NAMALWA (cell line): ENCODE data around the gene OR1J4.
"Not testable (repeated sequence)": the region's sequence is repeated elsewhere in the genome, so short reads cannot be mapped to it uniquely, and the experiment has no call there.

Source experiments
- DNase-seq: peaks from one replicate; pipeline ENCODE4 v3.0.0-alpha.2; 2015; ENCODE audit warnings: low spot score

Gene OR1J4, protein sequence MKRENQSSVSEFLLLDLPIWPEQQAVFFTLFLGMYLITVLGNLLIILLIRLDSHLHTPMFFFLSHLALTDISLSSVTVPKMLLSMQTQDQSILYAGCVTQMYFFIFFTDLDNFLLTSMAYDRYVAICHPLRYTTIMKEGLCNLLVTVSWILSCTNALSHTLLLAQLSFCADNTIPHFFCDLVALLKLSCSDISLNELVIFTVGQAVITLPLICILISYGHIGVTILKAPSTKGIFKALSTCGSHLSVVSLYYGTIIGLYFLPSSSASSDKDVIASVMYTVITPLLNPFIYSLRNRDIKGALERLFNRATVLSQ

DNA sequence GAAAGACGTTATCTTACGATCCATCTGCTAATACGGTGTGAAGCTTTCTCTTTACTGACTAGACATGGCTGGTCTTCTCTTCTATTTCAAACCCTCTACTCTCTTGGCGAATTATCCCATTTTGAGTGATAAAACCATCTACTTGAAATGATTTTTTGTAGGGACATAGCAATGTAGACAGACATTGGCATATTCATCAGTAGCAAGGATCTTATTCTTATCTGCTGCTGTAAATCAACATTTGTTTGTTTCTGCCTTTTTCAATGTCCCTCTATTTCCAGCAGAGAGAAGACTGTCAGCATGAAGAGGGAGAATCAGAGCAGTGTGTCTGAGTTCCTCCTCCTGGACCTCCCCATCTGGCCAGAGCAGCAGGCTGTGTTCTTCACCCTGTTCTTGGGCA is at the start of gene OR1J4:
TSS of gene OR1J4 (plus strand) at position 301 of the 400 bp plus-strand sequence. CDS start at position 301, 0 bp downstream.
- DNase-seq, result no peak

DNA sequence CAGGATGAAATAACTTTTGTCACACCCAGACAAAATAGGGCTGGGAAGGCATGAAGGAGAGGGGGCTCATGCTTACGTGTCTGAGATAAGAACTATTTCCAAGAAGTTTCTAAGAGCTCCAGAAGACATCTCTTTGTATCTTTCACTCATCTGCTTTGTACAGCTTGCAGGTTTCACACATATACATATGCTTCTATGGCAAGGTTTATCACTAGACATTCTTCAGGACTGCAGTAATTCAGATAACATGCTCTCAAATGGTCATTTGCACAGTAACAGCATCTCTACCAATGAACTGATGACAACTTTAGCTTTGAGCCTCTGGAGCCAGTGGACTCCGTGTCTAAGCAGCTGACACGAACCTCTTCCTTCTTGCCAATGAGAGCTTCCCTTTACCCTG is 44.4 kb upstream of the OR1J4 start:
- DNase-seq, result no peak

DNA sequence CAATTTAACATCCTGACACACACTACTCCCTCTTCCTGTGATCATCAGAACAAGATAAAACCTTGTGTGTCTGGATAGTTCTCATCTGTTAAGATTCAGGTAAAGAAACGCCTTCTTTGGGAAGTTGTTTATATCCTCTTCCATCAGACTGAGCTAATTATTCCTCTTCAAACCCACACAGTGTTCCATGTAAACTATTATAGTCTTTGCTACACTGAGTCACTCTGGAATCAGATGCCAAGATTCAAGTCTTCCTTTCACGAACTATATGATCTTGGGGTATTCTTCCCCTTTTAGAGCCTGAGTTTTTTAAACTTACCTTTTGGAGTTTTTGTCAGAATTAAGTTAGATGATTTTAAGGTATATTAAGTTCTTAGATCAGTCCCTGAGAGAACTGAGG is 43.2 kb upstream of the OR1J4 start:
- no peak for DNase-seq

DNA sequence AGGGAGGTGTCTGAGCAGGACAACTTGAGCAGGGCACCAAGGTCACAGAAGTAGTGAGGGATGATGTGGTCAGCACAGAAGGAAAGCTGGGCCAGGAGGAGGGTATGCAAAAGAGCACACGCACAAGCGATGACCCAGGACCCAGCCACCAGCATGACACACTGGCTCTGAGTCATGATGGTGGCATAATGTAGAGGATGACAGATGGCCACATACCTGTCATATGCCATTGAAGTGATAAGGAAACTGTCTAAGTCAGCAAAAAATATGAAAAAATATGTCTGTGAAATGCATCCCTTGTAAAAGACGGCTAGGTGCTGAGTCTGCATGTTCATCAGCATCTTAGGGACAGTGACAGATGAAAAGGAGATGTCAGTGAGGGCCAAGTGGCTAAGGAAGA is 41.6 kb upstream of the OR1J4 start:
- DNase-seq, result no peak

DNA sequence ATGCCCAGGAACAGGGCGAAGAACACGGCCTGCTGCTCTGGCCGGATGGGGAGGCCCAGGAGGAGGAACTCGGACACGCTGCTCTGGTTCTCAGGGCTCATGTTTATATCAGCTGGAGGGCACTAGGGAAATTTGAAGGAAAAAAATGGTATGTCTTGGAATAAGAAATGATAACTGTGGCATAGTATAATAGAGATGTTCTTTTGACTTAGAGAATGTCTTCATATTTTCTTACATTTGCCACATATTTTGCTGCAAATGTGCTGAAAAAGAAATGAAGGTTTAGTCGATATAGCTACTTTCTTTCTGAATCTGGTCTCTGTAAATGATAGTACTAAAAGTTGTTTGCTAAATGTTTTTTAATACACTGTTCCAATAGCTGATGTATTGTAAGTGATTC is 41.1 kb upstream of the OR1J4 start, which contains the start of gene OR1J1:
TSS of gene OR1J1 (minus strand) at position 101 of the 400 bp plus-strand sequence. CDS start at position 101, 0 bp downstream.
- no peak for DNase-seq

DNA sequence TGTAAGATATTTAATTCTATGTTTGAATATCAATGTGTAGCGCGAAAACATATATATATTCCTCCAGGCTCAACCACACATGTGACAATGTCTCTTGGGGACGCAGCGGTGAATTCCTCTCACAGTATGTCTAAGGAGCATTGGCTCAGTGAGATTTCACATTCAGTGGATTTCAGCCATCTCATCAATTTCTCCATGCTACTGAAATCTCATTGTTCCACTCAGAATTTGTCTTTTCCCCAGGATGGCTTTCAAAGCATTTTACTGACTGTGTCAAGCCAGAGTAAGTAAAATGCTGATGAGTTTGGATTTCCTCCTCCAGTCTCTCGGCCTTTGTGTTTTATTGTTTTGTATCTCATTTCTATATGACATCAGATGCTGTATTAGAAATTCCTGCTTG is 39.9 kb upstream of the OR1J4 start:
- no peak for DNase-seq

DNA sequence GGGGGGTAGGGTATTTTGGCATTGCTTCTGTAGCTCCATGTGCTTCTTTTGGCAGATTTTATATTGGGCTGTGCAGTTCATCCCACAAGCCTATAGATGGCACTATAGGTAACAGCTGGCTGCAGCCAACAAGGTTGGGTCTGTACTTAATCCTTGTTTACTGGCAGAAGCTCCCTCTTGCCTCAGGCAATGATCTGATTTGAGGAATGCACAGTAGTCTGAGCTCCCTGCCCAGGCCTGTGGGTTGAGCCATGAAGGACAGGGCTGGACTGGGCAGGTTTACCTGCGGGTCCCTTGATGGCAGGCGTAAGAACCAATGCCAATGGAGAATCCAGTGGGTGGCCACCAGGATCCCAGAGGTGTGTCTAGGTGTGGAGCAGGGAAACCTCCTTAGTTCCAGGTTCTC is 20.1 kb upstream of the OR1J4 start:
- peak; percentile 62 for DNase-seq

DNA sequence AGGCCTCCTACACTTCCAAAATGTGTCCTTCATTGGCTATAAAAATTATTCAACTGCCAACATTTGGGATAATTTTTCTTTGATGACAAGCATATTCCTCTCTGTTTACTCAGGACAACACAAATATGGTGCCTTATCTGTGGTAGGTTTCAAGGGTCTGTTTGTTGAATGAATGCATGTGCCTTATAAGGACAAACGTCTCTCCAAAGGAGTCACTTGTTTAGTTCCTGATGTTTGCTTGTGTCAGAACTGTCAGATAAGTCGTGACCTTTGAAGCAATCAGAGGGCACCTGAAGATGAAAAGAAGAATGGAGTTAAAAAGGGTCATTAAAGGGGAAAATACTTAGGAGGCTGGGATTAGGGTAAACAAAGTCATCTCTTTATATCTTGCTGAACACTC is 12.0 kb upstream of the OR1J4 start:
- DNase-seq, result no peak

DNA sequence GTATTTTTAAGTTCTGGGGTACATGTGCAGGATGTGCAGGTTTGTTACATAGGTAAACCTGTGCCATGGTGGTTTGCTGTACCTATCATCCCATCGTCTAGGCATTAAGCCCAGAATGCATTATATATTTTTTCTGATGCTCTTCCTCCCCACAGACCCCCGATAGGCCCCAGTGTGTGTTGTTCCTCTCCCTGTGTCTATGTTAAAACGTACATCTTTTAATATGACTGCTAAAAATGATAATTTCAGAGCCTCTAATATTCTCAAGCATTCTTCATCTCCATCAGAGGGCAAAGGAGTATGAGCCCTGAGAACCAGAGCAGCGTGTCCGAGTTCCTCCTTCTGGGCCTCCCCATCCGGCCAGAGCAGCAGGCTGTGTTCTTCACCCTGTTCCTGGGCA is 8.4 kb upstream of the OR1J4 start, which contains the start of gene OR1J2:
TSS of gene OR1J2 (plus strand) at position 301 of the 400 bp plus-strand sequence. CDS start at position 301, 0 bp downstream.
- no peak for DNase-seq

DNA sequence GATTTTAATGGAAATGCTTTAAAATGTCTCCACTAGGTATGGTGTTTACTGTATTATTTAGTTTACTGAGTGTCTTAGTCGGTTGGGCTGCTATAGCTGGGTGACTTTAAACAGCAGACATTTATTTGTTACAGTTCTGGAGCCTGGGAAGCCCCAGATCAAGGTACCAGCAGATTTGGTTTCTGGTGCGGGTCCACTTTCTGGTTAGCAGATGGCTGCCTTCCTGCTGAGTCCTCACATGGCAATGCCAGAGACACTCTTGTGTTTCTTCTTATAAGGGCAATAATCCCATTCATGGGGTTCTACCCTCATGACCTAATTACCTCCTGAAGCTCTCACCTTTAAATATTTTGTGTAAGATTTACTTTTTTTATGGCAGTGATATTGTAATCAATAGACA is 715 bp upstream of the OR1J4 start:
- no peak for DNase-seq

DNA sequence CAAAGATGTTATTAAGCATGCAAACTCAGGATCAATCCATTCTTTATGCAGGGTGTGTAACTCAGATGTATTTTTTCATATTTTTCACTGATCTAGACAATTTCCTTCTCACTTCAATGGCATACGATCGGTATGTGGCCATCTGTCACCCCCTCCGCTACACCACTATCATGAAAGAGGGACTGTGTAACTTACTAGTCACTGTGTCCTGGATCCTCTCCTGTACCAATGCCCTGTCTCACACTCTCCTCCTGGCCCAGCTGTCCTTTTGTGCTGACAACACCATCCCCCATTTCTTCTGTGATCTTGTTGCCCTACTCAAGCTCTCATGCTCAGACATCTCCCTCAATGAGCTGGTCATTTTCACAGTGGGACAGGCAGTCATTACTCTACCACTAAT is 435 bp downstream of the OR1J4 start:
- no peak for DNase-seq

DNA sequence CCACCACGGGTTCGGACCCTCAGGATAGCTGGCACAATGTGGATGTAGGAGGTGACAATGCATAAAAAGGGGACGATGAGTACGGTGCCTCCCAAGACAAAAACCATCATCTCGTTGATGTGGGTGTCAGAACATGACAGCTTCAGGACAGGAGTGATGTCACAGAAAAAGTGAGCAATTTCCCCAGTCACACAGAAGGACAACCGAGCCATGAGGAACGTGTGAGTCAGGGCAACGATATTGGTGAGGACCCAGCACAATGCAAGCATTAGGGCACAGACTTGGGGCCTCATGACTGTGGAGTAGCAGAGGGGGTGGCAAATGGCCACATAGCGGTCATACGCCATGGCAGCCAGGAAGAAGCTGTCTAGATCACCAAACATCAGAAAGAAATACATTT is 7.7 kb downstream of the OR1J4 start:
- DNase-seq, result no peak

DNA sequence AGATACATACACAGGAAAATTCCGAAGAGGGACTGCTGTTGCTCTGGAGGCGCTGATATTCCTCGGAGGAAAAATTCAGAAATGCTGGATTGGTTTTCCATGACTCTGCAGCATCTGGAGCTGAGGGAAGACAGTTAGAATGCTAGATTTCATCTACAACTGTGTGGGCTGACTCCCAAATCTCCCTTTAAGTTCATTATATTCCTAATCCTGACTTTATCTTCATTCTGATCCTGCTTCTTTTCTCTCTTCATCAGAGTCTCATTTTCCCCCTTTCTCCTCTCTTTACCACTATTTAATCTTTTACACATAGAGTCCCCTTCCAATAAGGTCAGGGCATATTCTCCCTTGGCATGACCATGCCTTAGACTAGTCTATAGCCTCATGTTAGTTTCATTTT is 8.3 kb downstream of the OR1J4 start, which contains the start of gene OR1N1:
TSS of gene OR1N1 (minus strand) at position 101 of the 400 bp plus-strand sequence. CDS start at position 101, 0 bp downstream.
- DNase-seq, result no peak

DNA sequence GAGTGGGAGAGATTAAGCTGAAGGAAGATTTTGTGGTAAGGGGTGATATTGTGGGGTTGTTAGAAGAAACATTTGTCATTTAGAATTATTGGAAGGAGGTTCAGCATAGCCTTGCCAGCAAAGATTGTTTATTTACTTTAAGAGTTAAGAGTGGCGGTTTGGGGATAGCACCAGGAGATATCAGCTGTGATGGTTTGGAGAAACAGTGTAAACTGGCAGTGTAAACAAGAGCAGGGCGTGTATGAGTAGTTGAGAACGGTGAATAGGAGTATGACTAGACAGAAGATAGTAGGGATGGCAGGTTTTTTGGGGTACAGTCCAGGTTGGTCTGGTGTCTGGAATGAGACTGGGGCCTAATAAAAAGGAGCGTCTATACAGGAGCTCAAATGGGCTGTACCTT is 12.2 kb downstream of the OR1J4 start:
- not testable (repeated sequence) for DNase-seq

DNA sequence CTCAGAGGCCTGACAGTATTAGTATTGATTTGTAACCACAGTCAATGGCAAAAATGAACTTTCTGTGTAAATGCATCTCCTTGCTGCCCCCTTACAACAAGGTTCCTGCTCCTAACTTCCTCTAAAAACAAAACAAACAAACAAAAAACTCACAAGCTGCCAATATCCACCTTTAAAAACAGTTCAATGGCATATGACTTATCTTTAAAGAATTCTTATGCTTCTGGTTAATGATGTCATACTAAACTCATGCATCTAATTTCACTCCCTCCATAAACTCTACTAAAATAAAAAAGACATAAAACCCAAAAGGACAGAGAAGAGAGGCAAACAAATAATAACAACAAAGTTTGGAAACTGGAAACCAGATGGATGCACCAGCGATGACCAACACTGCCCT is 17.2 kb downstream of the OR1J4 start:
- no peak for DNase-seq

DNA sequence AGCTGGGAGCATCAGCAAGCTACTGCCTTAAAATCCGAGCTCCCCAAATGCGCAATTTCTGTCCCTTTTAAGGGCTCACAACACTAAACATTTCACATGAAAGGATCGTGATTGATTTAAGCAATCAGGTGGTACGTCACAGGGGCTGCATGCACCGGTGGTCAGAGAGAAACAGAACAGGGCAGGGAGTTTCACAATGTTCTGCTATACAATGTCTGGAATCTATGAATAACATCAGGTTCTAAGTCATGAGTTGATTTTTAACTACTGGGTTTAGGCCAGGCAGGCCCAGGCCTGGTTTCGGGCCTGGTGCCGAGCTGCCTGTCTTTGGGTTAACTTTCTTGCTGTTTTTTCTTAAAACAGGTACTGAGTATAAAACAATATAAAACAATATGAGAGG is 18.1 kb downstream of the OR1J4 start:
- not testable (repeated sequence) for DNase-seq

DNA sequence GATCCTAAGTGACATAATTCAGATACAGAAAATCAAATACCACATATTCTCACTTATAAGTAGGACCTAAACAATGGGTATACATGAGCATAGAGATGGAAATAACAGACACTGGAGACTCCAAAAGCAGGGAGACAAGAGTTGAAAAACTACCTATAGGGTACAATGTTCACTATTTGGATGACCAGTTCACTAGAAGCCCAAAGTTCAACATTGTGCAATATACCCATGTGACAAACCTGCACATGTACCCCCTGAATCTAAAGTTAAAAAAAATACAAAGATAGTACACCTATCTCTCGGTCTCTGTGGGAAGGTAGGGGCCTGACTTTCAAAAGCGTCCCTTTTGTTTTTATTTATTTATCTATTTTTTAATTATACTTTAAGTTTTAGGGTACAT is 19.8 kb downstream of the OR1J4 start:
- DNase-seq, result no peak

DNA sequence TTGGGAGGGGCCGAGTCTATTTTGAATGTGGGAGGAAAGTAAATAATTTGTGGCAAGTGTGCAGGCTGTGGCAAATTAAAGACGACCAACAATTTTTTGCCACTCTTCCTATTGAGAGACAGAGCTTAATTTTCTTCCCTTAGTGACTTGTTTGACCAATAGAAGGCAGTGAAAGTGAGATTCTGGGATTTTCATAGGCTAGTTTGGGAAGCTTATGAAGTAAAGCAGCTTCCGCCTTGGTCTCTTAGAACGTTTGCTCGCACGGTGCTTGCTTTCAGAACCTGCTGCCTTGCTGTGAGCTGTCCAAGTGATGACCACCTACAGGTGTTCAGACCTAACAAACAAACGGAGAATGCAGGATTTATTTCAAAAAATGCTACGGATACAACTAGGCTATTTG is 27.3 kb downstream of the OR1J4 start:
- no peak for DNase-seq

DNA sequence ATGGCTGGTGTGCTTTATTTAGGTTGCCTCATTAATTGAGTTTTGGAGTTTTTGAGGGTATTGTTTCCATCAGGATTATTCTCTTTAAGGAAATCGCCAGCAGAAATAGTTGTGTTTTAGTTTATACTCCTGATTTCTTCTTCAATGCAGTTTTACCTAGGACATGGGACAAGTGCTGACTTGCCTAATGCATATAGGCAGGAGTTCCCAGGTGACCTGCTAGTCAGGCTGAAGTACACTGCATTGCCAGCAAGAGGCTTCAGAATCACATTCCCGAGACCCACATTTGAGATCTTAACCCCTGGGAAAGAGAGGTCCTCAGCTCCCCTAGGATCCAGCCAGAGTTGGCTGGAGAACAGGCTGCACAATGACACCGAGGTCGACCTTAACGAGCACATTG is 32.4 kb downstream of the OR1J4 start:
- no peak for DNase-seq

DNA sequence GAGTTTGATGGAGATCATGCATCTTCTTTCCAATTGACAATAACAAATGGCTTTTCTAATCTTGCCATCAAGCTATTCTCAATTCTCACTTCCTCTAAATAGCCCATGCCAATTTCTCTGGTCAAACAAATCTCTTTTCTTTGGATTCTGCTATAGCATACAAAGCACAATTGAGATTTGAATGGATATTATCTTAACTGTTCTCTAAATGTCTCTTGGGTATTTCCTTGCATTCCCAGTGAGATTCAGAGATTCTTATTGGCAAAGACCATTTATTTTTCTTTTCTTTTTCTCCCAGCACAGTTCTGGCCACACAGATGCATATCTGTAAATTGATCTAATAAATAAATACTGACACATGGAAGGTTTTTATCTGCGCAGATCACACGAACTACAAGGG is 33.9 kb downstream of the OR1J4 start, which contains the start of gene OR1N2:
TSS of gene OR1N2 (plus strand) at position 301 of the 400 bp plus-strand sequence. CDS start 100 bp downstream, outside the sequence.
- DNase-seq, result no peak

DNA sequence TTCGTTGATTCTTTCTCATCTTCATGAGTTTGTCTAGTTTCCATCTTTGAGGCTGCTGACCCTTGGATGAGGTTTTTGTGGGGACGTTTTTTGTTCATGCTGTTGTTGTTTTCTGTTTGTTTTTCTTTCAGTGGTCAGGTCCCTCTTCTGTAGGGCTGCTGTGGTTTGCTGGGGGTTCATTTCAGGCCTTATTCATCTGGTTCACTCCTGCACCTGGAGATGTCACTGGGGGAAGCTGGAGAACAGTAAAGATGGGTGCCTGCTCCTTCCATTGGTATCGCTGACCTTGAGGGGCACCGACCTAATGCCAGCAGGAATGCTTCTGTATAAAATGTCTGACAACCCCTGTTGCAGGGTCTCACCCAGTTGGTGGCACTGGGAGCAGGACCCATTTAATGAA is 42.5 kb downstream of the OR1J4 start:
- DNase-seq, result no peak

DNA sequence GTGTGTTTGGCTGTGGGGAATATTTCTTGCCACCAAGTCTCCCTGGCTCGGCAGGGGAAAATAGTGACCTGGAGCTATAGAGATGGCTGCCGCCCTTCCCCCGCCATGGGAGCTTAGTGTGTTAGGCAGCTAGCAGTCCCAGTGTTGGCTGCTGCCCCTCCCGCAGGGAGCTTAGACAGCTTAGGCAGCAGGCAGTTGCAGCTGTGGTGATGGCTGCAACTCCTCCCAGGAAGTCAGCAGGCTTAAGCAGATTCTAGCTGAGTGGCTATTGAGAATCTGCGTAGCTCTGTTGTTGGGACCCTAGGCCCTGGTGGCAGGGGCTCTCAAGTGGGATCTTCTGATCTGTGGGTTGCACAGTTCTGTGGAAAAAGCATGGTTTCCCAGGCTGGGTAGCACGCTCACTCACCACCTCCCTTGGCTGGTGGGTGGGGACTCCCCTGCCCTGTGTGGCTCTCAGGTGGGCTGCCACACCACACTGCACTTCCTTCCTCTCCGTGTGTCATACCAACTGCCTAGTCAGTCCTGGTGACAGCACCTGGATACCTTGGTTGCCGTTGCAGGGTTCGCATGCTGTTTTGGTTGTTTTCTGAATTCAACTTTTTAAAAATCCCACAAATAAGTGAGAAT is 43.3 kb downstream of the OR1J4 start:
- DNase-seq, result no peak

DNA sequence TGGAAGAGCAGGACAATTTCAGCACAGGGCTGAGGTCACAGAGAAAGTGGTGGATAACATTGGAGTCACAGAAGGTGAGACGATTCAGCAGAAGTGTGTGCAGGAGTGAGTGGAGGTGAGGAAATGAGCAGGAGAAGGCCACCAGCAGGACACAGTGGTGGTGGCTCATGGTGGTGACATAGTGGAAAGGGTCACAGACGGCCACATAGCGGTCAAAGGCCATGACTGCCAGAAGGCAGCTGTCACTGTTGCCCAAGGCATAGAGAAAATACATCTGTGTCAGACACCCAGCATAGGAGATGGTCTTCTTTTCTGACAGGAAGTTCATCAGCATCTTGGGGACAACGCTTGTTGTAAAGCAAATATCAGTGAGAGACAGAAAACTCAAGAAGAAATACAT is 49.0 kb downstream of the OR1J4 start:
- no peak for DNase-seq
